T-helper 17 cell (primary cell): Measurements from ENCODE around the gene ACAD8. TPM values are rescaled to one million over a fixed set of nuclear protein-coding genes. Genes with fewer than 3 reads are reported as not detected.
A peak's percentile ranks its signal among the peaks of the same experiment; 100 is the strongest.

Experiments used
- ATAC-seq: fragments of 150-1000 bp; cut with Tn5 transposase; 2 replicates; pipeline ENCODE4 v1.10.0; 2021; ENCODE audit warnings: mild to moderate bottlenecking, moderate library complexity
- DNase-seq, 3 donors: peaks; one replicate each; pipeline versions ENCODE4 v3.0.0 to v3.0.0-alpha.2; 2020 to 2021
- H3K9me3 ChIP-seq: one replicate; pipeline ENCODE4 v1.7.0; 2013; ENCODE audit warnings: low read length, mild to moderate bottlenecking; ENCODE audit not compliant: control insufficient read depth, poor library complexity, severe bottlenecking
- H3K27ac Mint-ChIP-seq: one replicate; pipeline ENCODE4 v1.8.0; 2022; ENCODE audit warnings: mild to moderate bottlenecking, moderate library complexity, mixed read lengths
- H3K27me3 Mint-ChIP-seq: one replicate; pipeline ENCODE4 v1.8.0; 2022; ENCODE audit warnings: mixed read lengths
- H3K36me3 Mint-ChIP-seq: one replicate; pipeline ENCODE4 v1.8.0; 2022; ENCODE audit warnings: low read depth, mixed read lengths
- H3K4me1 Mint-ChIP-seq: one replicate; pipeline ENCODE4 v1.8.0; 2022; ENCODE audit warnings: mild to moderate bottlenecking, mixed read lengths
- H3K4me3 Mint-ChIP-seq: one replicate; pipeline ENCODE4 v1.8.0; 2022; ENCODE audit warnings: mild to moderate bottlenecking, moderate library complexity, mixed read lengths
- total RNA-seq, 4 donors: library from RNA in 2 of 4; stranded (reverse) in 2 of 4; gene quantifications; one replicate each; pipeline ENCODE4 v1.2.3 and lab custom pipeline; 2022 to 2026

Gene ACAD8
- total RNA-seq, 2 donors from 2014 or later = 20.3 to 23.6 TPM

DNA sequence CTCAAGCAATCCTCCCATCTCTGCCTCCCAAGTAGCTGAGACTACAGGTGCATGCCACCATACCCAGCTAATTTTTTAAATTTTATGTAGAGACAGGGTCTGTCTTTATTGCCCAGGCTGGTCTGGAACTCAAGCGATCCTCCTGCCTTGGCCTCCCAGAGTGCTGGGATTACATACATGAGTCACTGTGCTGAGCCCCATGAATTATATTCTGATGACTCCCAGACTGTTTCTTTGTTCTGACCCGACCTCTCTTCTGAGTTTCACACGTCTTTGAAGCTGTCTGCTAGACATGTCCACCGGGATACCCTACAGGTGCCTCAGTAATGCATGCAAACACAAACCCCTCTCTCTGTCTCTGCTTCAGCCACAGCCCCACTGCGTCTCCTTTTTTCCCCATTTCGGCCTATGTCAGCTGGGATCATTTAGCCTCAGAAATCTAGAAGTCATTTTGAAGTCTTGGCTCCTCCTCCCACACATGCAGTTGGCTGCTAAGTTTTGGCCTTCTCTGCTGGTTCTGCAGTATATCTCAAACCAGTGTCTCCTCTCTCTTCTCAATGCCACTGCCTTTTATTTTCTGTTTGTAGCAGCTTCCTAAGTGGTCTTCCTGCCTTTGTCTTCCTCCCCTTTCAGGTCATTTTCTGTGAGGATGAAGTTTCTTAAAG lies 24.1 kb upstream of the ACAD8 start:
- Mint-ChIP-seq H3K36me3 (no peaks in the 10 kb centered on the region), H3K27me3 (no peaks in the 10 kb centered on the region), H3K27ac (peak overlapping the region; percentile 49), H3K4me1 (peaks cover 61% of the 10 kb centered on the region), H3K4me3 (peak overlapping the region; percentile 21)
- no peak for ATAC-seq
- no peak for DNase-seq
- no peaks in the 10 kb centered on the region for H3K9me3 ChIP-seq

DNA sequence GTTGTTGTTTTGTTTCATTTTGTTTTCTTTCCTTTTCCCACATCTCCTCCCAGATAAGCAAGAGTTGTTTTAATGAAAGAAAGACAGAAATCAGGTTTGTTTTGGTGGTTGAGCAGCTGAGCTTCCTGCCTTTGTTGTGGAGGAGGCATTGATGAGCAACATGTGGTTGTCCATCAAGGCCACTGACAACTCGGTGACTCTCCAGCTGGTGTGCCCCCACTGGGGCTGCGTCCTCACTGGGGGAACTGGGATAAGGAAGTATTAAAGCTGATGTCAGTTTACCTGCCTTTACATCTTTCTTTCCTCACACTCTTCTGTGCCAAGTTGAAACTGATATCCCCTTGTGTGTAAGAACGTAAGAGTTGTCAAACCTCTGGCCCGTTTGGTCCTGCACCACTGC lies 23.0 kb upstream of the ACAD8 start:
- ATAC-seq (no peak), DNase-seq (no peak)
- H3K27ac Mint-ChIP-seq = peak overlapping the region; percentile 49
- H3K4me1 Mint-ChIP-seq = peaks cover 62% of the 10 kb centered on the region
- peak overlapping the region; percentile 21 for H3K4me3 Mint-ChIP-seq
- no peaks in the 10 kb centered on the region for H3K9me3 ChIP-seq
- H3K36me3 Mint-ChIP-seq = no peaks in the 10 kb centered on the region
- no peaks in the 10 kb centered on the region for H3K27me3 Mint-ChIP-seq

DNA sequence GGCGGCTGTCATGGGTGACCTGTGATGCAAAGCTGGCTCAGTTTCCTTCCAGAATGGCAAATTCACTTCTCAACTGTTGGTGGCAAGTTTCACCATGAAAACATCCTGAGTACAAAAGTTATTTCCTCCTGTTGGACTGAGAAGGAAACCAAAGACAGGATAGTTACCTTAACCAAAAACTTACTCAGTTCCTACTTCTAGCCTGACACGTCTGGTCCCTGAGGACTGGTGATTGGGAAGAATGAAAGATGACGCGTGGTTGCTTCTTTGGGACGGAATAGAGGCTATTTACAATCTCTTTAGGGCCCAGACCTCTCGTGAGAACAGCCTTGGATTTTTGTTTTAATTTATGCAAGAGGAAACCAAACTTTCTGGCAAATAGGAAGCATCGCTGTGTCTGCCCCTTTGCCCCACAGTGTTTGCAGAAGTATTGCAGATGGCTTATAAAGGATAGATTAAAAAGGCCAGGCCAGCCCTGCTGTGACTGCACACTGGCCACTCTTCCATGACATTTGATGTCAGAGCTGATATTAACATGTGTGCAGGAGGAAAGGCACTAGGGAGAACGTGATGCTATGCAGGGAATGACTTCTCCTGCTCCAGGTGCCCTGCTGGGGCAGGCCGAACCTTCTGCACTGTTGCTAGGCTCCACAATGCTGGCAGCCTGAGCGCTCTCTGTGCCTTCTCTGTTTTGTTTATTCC lies 21.3 kb upstream of the ACAD8 start:
- Mint-ChIP-seq H3K27ac (peak overlapping the region; percentile 74), H3K27me3 (no peaks in the 10 kb centered on the region), H3K36me3 (peaks cover 6% of the 10 kb centered on the region), H3K4me3 (no peak overlapping the region), H3K4me1 (peaks cover 47% of the 10 kb centered on the region)
- no peaks in the 10 kb centered on the region for H3K9me3 ChIP-seq
- no peak for DNase-seq
- no peak for ATAC-seq

DNA sequence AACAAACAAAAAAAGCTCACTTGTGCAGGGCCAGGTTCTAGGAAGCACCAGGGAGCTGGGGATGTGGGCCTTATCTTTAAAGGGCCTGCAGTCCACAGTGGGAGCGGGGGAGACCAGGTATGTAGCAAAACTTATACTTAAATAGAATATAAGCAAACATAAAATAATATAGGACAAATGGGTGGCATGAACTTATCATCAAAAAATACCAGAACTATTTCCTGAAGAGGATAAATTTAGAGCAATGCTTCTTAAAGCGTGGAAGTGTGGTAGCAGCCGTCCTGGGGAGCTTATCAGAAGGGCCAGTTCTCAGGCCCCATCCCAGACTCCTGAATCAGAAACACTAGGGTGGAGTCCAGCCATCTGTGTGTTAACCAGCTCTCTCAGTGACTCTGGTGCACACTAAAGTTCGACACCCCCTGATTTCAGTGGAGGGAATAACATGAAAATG lies 19.6 kb upstream of the ACAD8 start:
- Mint-ChIP-seq H3K36me3 (peaks cover 11% of the 10 kb centered on the region), H3K27me3 (no peaks in the 10 kb centered on the region), H3K27ac (peak overlapping the region; percentile 49), H3K4me1 (peaks cover 35% of the 10 kb centered on the region), H3K4me3 (no peak overlapping the region)
- H3K9me3 ChIP-seq = no peaks in the 10 kb centered on the region
- ATAC-seq (no peak), DNase-seq (no peak)

DNA sequence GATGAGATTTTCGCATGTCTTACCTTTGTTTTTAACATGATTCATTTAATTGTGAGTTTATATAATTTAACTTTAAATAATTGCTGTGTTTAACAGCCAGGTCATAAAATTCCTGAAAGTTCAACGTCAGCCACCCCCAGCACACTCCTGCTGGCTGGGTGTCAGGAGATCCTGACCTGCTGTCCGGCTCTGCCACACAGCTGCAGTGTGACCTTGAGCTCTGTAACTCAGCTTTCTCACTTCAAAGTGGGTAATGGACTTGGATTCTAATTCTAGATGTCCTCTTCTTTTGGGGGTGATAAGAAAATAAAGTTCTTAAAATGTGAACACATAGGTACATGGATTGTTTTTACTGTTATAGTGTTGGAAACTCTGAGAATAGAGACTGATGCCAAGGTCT lies 18.0 kb upstream of the ACAD8 start:
- H3K36me3 Mint-ChIP-seq = peaks cover 12% of the 10 kb centered on the region
- H3K27me3 Mint-ChIP-seq = no peaks in the 10 kb centered on the region
- ATAC-seq (no peak), DNase-seq (no peak)
- H3K9me3 ChIP-seq = no peaks in the 10 kb centered on the region
- H3K4me1 Mint-ChIP-seq = peaks cover 22% of the 10 kb centered on the region
- no peak overlapping the region for H3K27ac Mint-ChIP-seq
- H3K4me3 Mint-ChIP-seq = no peak overlapping the region

DNA sequence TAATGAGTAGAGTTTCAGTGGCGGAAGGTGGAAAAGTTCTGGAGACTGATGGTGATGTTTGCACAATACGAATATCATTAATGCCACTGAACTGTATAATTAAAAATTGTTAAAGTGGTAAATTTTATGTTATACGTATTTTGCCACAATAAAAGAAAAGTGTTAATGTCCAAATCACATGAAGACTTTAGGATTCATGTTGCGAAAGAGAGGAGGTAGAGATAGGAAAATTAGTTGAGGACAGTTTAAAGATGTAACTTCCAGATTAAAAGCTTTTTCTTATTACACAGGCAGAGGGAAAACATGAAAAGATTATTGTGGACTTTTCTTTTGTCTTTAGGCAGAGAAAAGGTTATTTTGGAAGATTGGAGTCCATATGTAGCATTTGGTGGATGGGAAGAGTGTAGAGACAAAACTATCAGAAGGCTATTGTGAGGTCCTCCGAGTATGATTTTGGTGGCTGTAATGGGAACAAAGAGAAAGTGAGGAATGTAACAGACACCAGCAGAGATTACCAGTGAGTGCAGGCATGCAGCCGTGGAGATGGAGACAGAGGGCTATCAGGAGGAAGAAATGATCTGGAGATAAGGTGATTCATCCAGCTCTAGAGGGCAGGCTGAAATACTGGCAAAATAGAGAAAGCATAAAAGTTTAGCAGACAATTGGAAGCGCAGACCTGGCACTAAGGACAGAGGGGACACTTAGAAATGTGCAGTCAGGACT lies 16.4 kb upstream of the ACAD8 start:
- Mint-ChIP-seq H3K4me3 (no peak overlapping the region), H3K27me3 (no peaks in the 10 kb centered on the region), H3K36me3 (peaks cover 12% of the 10 kb centered on the region), H3K4me1 (peaks cover 16% of the 10 kb centered on the region), H3K27ac (peak overlapping the region; percentile 82)
- no peak for DNase-seq
- no peaks in the 10 kb centered on the region for H3K9me3 ChIP-seq
- ATAC-seq = no peak

DNA sequence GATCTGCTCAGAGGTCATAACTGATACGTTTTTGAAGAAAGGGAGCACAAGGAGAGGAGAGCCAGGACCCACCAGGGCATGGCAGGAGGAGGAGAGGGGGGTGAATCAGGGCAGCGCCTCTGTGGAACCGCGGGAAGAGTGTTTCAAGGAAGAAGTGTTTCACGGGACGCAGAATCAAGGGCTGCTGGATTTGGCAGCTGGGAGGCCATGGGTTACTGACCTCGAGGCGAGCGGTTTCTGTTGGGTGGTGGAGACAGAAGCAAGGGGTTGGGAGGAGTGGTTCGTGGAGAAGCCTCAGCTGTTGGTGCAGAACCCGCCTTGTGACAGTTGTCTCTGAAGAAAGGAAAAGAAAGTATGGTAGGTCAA lies 15.8 kb upstream of the ACAD8 start:
- peaks cover 12% of the 10 kb centered on the region for H3K36me3 Mint-ChIP-seq
- no peaks in the 10 kb centered on the region for H3K9me3 ChIP-seq
- DNase-seq = no peak
- H3K27me3 Mint-ChIP-seq = no peaks in the 10 kb centered on the region
- ATAC-seq = no peak
- H3K4me3 Mint-ChIP-seq = no peak overlapping the region
- H3K27ac Mint-ChIP-seq = peak overlapping the region; percentile 82
- H3K4me1 Mint-ChIP-seq = peaks cover 15% of the 10 kb centered on the region

DNA sequence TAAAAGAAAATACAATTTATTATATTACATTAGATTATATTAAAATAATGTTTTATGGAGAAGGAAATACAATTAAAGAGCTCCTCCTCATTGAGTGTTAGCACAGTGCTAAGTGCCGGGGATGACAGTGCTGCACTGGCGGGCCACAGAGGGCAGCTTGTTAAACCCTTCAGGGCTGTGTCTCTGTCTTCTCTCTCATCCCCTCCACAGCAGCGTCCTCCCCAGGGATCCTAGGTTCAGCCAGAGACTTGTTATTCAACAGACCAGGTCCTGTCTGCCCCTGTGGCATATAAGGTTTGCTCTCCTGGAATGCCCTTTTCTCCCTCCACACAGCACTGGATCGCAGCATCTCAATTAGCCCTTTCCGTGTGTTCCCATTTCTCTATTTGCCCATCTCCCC lies 14.4 kb upstream of the ACAD8 start:
- Mint-ChIP-seq H3K27me3 (no peaks in the 10 kb centered on the region), H3K4me1 (peaks cover 9% of the 10 kb centered on the region), H3K27ac (no peak overlapping the region), H3K36me3 (peaks cover 12% of the 10 kb centered on the region), H3K4me3 (no peak overlapping the region)
- no peaks in the 10 kb centered on the region for H3K9me3 ChIP-seq
- no peak for ATAC-seq
- no peak for DNase-seq

DNA sequence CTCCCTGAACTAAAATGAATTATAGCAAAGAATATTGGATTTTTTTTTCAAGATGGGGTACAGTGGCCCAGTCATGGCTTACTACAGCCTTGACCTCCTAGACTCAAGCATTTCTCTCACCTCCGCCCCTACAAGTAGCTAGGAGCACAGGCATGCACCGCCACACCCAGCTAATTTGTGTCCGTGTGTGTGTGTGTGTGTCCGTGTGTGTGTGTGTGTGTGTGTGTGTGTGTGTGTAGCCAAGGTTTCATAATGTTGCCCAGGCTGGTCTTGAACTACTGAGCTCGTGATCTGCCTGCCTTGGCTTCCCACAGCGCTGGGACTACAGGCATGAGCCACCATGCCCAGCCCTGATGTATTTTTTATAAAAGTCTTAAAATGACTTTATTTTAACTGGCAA lies 12.8 kb upstream of the ACAD8 start:
- H3K4me1 Mint-ChIP-seq = peaks cover 6% of the 10 kb centered on the region

DNA sequence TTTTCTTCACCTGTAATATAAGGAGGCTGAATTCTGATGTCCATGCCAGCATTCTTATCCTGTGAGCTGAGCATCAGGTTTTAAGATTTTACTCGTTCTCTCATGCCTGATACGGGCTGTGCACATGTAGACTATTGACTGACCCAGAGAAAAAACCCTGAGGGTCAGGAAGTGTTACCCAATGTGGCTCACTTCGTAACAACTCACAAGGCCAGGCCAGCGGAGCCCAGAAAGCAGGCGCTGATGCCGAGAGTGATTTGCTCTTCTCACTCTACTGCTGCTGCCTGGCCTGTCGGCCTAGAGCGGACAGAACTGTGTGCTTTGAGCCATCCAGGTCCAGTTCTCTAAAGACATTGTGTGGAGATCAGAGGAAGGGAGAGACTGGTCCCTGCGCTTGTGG lies 11.0 kb upstream of the ACAD8 start:
- H3K4me3 Mint-ChIP-seq = no peak overlapping the region
- H3K9me3 ChIP-seq = no peaks in the 10 kb centered on the region
- ATAC-seq = no peak
- peaks cover under 1% of the 10 kb centered on the region for H3K4me1 Mint-ChIP-seq
- H3K36me3 Mint-ChIP-seq = peaks cover 8% of the 10 kb centered on the region
- DNase-seq = no peak
- peak overlapping the region; percentile 19 for H3K27ac Mint-ChIP-seq
- H3K27me3 Mint-ChIP-seq = no peaks in the 10 kb centered on the region

More for the DNA sequence above, 12.8 kb upstream of the ACAD8 start:
- Mint-ChIP-seq H3K36me3 (peaks cover 14% of the 10 kb centered on the region), H3K4me3 (no peak overlapping the region), H3K27ac (no peak overlapping the region), H3K27me3 (no peaks in the 10 kb centered on the region)
- ATAC-seq = no peak
- H3K9me3 ChIP-seq = no peaks in the 10 kb centered on the region
- DNase-seq = no peak

DNA sequence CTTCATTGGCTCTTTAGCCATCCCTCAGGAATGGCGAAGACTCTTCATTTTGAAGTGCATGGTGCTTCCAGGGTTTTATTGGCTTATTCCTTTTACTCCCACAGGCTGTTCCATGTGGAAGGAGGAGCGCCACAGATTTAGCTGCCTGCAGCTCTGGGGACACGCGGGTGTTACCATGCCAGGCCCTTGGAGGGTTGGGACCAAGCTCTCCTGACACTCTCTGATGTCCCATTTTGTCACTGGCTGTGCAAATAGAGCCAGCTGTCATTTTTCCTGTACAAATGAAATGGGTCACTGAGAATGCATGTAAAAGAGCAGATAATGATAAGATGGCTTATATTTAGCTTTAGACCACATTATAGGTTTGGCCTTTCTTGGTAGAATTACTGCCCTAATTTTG lies 9.5 kb upstream of the ACAD8 start:
- ATAC-seq (no peak), DNase-seq (no peak)
- no peak overlapping the region for H3K4me3 Mint-ChIP-seq
- H3K9me3 ChIP-seq = no peaks in the 10 kb centered on the region
- H3K27me3 Mint-ChIP-seq = no peaks in the 10 kb centered on the region
- peaks cover 5% of the 10 kb centered on the region for H3K36me3 Mint-ChIP-seq
- H3K27ac Mint-ChIP-seq = no peak overlapping the region
- H3K4me1 Mint-ChIP-seq = no peaks in the 10 kb centered on the region

DNA sequence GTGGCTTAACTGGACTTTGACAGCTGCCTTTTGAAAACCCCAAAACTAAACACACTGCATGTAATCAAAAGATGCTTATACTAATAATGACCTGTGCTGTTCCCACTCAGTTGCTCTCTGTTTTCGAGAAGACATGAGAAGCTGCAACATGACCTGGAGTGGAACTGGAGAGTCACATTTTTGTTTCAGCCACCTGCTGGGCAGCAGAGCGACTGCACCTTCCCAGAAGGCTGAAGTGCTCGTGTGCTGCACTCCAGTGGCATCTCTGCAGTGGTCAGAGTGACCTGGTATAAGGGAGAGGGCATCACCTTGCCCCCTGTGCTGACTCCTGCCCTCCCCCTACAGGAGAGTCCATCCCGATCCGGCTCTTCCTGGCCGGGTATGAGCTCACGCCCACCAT lies 8.8 kb upstream of the ACAD8 start:
- ATAC-seq = peak; percentile 62
- peak overlapping the region; percentile 19 for H3K27ac Mint-ChIP-seq
- H3K9me3 ChIP-seq = no peaks in the 10 kb centered on the region
- no peak overlapping the region for H3K4me3 Mint-ChIP-seq
- no peaks in the 10 kb centered on the region for H3K27me3 Mint-ChIP-seq
- H3K4me1 Mint-ChIP-seq = no peaks in the 10 kb centered on the region
- no peak for DNase-seq
- peaks cover 4% of the 10 kb centered on the region for H3K36me3 Mint-ChIP-seq

DNA sequence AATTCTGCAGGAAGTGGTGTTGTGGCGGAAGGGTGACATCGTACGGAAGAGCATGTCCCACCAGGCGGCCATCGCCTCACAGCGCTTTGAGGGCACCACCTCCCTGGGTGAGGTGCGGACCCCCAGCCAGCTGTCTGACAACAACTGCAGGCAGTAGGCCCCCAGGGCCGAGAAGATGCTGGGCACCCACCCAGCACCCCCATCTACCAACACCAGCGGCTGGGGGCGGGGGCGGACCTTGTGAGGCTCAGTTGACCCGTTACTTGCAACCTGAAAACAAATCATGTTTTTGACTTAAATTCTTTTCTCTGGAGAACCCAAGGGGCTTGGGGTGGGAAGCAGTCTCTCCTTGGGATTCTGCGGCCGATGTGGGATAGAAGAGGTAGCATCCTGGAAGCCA lies 7.9 kb upstream of the ACAD8 start:
- no peak for ATAC-seq
- no peak for DNase-seq
- no peak overlapping the region for H3K4me3 Mint-ChIP-seq
- no peaks in the 10 kb centered on the region for H3K9me3 ChIP-seq
- no peaks in the 10 kb centered on the region for H3K4me1 Mint-ChIP-seq
- no peak overlapping the region for H3K27ac Mint-ChIP-seq
- H3K27me3 Mint-ChIP-seq = no peaks in the 10 kb centered on the region
- H3K36me3 Mint-ChIP-seq = peaks cover 4% of the 10 kb centered on the region
